ENCODE measurements around the gene SPAG5.

DNA sequence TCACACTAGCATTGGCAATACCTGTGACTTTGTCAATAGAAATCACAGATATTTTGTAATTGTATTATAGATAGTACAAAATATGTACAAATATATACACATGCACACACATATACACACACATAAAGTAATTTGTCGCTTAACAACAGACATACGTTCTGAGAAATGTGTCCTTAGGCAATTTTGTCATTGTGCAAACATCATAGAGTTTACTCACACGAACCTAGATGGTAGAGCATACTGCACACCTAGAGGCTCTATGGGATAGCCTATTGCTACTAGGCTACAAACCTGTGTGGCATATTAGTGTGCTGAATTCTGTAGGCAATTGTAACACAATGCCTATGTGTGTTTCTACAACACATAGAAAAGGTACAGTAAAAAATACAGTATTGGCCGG is 57.4 kb downstream of the SPAG5 start:
- TF ChIP-seq CTCF (IDR thresholded peaks at IDR 0.05; ENCODE audit: insufficient read depth, low read length, poor library complexity, severe bottlenecking): no peak
- no peak for TF ChIP-seq EZH2phosphoT487 (conservative IDR thresholded peaks at IDR 0.05; ENCODE audit: low read length)
